DND-41 (cell line): ENCODE measurements around the gene B4GALT1.

Source experiments
- ATAC-seq: fragments of 200-7000 bp; cut with Tn5 transposase; 3 replicates; pipeline ENCODE4 v1.9.1; 2021; ENCODE audit warnings: low read depth; ENCODE audit not compliant: insufficient read depth
- DNase-seq: peaks from one replicate; pipeline ENCODE4 v3.0.0-alpha.2; 2020
- H2AFZ ChIP-seq: 2 replicates; pipeline ENCODE4 v1.6.0; 2012; ENCODE audit warnings: low read depth, low read length
- H3K27ac ChIP-seq: 2 replicates; pipeline ENCODE4 v1.5.1; 2012; ENCODE audit warnings: low read length, inconsistent platforms
- H3K27me3 ChIP-seq: fragments of 200-600 bp; sonication (generic); 2 replicates; pipeline ENCODE4 v1.6.0; 2012; ENCODE audit warnings: low read length, mild to moderate bottlenecking, inconsistent platforms; ENCODE audit not compliant: insufficient read depth, poor library complexity
- H3K36me3 ChIP-seq: 2 replicates; pipeline ENCODE4 v1.5.1; 2012; ENCODE audit warnings: low read length, inconsistent platforms; ENCODE audit not compliant: insufficient read depth
- H3K4me1 ChIP-seq: 2 replicates; pipeline ENCODE4 v1.5.1; 2012; ENCODE audit warnings: mild to moderate bottlenecking, low read length; ENCODE audit not compliant: insufficient read depth
- H3K4me2 ChIP-seq: 2 replicates; pipeline ENCODE4 v1.6.0; 2012; ENCODE audit warnings: mild to moderate bottlenecking, moderate library complexity, low read length, inconsistent platforms; ENCODE audit not compliant: insufficient read depth
- H3K4me3 ChIP-seq, 2 experiments: fragments of 200-600 bp in 1 of 2; shearing (Covaris generic) in 1 of 2; 2 replicates each; pipeline ENCODE4 v1.5.1; 2012 to 2016; ENCODE audit warnings: inconsistent platforms in 2 of 2, low read length in 2 of 2, mild to moderate bottlenecking in 2 of 2, low read depth in 1 of 2, moderate library complexity in 1 of 2
- H3K79me2 ChIP-seq: 2 replicates; pipeline ENCODE4 v1.6.0; 2012; ENCODE audit warnings: low read length, inconsistent platforms; ENCODE audit not compliant: insufficient read depth
- H3K9ac ChIP-seq: 2 replicates; pipeline ENCODE4 v1.6.0; 2012; ENCODE audit warnings: low read depth, mild to moderate bottlenecking, inconsistent platforms, low read length, moderate library complexity
- H3K9me3 ChIP-seq: 2 replicates; pipeline ENCODE4 v1.5.1; 2012; ENCODE audit warnings: low read length, moderate library complexity, mild to moderate bottlenecking, inconsistent platforms; ENCODE audit not compliant: insufficient read depth, severe bottlenecking
- H4K20me1 ChIP-seq: 2 replicates; pipeline ENCODE4 v1.6.0; 2012; ENCODE audit warnings: low read length; ENCODE audit not compliant: insufficient read depth
- CTCF ChIP-seq: IDR thresholded peaks from 2 replicates; pipeline ENCODE4 v1.5.1; 2012; ENCODE audit warnings: borderline replicate concordance, low read length, moderate library complexity, mild to moderate bottlenecking; ENCODE audit not compliant: poor library complexity, severe bottlenecking; ENCODE audit errors: extremely low read depth
- EZH2 ChIP-seq: IDR thresholded peaks from 3 replicates; pipeline ENCODE4 v1.6.1; 2012; ENCODE audit warnings: borderline replicate concordance, low read depth, mild to moderate bottlenecking, moderate library complexity, low read length, inconsistent platforms; ENCODE audit not compliant: severe bottlenecking

B4GALT1 gene

GRCh38 chr9:33129251-33129885 is 37.8 kb downstream of the B4GALT1 start:
- no peak overlapping the region for H3K4me3 ChIP-seq
- no peak overlapping the region for H3K9ac ChIP-seq
- no peaks in the 10 kb centered on the region for H4K20me1 ChIP-seq
- ATAC-seq: no peak
- DNase-seq: no peak
- no peak overlapping the region for H3K4me2 ChIP-seq
- H2AFZ ChIP-seq: no peak overlapping the region
- no peaks in the 10 kb centered on the region for H3K79me2 ChIP-seq
- H3K9me3 ChIP-seq: no peaks in the 10 kb centered on the region
- H3K27ac ChIP-seq: no peak overlapping the region
- no peaks in the 10 kb centered on the region for H3K27me3 ChIP-seq
- TF ChIP-seq CTCF (no peak), EZH2 (no peak)
- H3K36me3 ChIP-seq: peaks cover 22% of the 10 kb centered on the region; the same call in 1 of the 2 replicates
- no peaks in the 10 kb centered on the region for H3K4me1 ChIP-seq

GRCh38 chr9:33128570-33128969 is 38.6 kb downstream of the B4GALT1 start:
- TF ChIP-seq EZH2 (no peak), CTCF (no peak)
- ATAC-seq: no peak
- Histone ChIP-seq H3K4me1 (no peaks in the 10 kb centered on the region), H3K9me3 (no peaks in the 10 kb centered on the region), H2AFZ (no peak overlapping the region), H3K9ac (no peak overlapping the region), H3K79me2 (no peaks in the 10 kb centered on the region), H3K4me3 (no peak overlapping the region), H4K20me1 (no peaks in the 10 kb centered on the region), H3K27me3 (no peaks in the 10 kb centered on the region), H3K27ac (no peak overlapping the region), H3K4me2 (no peak overlapping the region), H3K36me3 (peaks cover 19% of the 10 kb centered on the region; the same call in 1 of the 2 replicates)
- DNase-seq: no peak

DNA sequence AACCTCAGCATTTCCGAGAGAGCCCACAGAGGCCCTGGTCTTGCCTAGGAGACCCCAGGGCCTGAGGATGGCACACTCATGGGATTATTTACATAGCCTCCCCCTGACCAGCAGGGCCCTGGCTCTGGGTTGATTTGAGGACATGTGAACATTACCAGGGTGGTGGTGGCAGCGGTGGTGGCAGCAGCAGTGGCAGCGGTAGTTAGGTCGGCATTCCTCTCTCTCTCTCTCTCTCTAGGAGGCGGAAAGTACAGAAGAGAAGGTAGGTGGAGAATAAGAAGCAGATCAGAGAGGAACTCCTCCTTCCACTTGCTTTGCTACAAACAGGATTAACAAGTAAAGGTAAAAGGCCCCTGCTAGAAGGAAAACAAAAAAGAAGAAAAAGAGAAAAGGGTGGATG is 39.3 kb downstream of the B4GALT1 start:
- no peaks in the 10 kb centered on the region for H4K20me1 ChIP-seq
- H3K36me3 ChIP-seq: peaks cover 13% of the 10 kb centered on the region; the same call in 1 of the 2 replicates
- H3K4me3 ChIP-seq: no peak overlapping the region
- H3K27me3 ChIP-seq: no peaks in the 10 kb centered on the region
- no peak for DNase-seq
- H3K4me1 ChIP-seq: no peaks in the 10 kb centered on the region
- no peak overlapping the region for H3K9ac ChIP-seq
- no peak for TF ChIP-seq CTCF
- TF ChIP-seq EZH2: no peak
- ATAC-seq: no peak
- H3K79me2 ChIP-seq: no peaks in the 10 kb centered on the region
- no peak overlapping the region for H3K27ac ChIP-seq
- H2AFZ ChIP-seq: no peak overlapping the region
- no peaks in the 10 kb centered on the region for H3K9me3 ChIP-seq
- H3K4me2 ChIP-seq: no peak overlapping the region
